ENCODE results near the gene FHIT.

The FHIT gene

DNA sequence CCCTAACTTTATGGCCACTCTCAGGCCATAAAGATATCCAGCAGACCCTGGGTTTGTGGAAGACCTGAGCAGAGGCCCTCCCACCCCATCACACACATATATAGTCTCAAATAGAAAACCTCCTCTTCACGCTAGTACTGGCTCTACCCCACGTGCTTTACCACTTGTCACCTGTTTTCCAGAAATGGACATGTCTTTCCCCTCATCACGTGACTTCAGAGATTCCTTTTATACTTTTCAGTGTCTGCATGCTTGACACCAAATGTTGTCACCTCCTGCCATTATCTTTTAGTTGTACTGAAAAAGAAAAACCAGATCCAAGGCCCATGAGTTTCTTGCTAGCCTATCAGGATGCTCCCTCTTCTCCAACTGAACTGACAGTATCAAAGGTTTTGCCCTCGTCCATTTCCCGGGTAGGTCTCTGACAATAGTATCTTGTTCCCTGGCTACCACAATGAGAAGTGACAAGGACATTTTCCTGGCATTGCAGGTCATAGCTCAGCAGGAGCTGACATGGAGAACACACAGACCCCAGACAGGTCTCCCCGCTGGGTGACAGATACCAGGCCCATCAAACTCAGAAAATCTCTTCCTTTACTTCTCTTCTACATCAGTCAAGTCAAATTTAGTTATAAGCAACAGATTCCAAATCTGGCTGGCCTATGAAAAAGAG is 1551.5 kb downstream of the FHIT start:
- Histone ChIP-seq H3K36me3 (ENCODE audit: low read length) (no peaks in the 10 kb centered on the region), H3K4me2 (ENCODE audit: low read depth, low read length, poor library complexity, severe bottlenecking) (no peak overlapping the region), H3K4me3 (ENCODE audit: insufficient read depth, low read length, poor library complexity, severe bottlenecking) (no peak overlapping the region), H3K27ac (ENCODE audit: low read depth, low read length) (no peak overlapping the region), H4K20me1 (ENCODE audit: low read depth, low read length) (no peaks in the 10 kb centered on the region), H3F3A (ENCODE audit: insufficient read depth) (no peaks in the 10 kb centered on the region), H3K27me3 (ENCODE audit: low read length) (no peaks in the 10 kb centered on the region), H3K9ac (ENCODE audit: low read length) (no peak overlapping the region), H3K9me3 (ENCODE audit: insufficient read depth, low read length) (no peaks in the 10 kb centered on the region), H2AFZ (ENCODE audit: low read depth, low read length, severe bottlenecking) (no peak overlapping the region), H3K9me2 (replicated peaks; ENCODE audit: insufficient read depth, low read length) (no peaks in the 10 kb centered on the region), H3K79me2 (ENCODE audit: insufficient read depth, low read length) (no peaks in the 10 kb centered on the region)
- TF ChIP-seq, protein P1, sequence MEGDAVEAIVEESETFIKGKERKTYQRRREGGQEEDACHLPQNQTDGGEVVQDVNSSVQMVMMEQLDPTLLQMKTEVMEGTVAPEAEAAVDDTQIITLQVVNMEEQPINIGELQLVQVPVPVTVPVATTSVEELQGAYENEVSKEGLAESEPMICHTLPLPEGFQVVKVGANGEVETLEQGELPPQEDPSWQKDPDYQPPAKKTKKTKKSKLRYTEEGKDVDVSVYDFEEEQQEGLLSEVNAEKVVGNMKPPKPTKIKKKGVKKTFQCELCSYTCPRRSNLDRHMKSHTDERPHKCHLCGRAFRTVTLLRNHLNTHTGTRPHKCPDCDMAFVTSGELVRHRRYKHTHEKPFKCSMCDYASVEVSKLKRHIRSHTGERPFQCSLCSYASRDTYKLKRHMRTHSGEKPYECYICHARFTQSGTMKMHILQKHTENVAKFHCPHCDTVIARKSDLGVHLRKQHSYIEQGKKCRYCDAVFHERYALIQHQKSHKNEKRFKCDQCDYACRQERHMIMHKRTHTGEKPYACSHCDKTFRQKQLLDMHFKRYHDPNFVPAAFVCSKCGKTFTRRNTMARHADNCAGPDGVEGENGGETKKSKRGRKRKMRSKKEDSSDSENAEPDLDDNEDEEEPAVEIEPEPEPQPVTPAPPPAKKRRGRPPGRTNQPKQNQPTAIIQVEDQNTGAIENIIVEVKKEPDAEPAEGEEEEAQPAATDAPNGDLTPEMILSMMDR (IDR thresholded peaks at IDR 0.05; ENCODE audit: insufficient read depth, low read length, poor library complexity, severe bottlenecking): no peak
- no peak for TF ChIP-seq EZH2phosphoT487 (conservative IDR thresholded peaks at IDR 0.05; ENCODE audit: low read length)
